Measurements from ENCODE around the gene PLPPR1. TPM values are rescaled to one million over a fixed set of nuclear protein-coding genes. Genes with fewer than 3 reads are reported as not detected.
A peak's percentile ranks its signal among the peaks of the same experiment; 100 is the strongest.

The PLPPR1 gene
- total RNA-seq (2014; rRNA removed; shearing (Covaris generic); ENCODE audit: low replicate concordance) = not detected in 2 replicates

- in situ Hi-C loops (cut with HindIII; ENCODE audit: low pct_unique_long_range_greater_than_20kb, low sequenced_read_pairs) = no loop called here
- peak; percentile 62 for DNase-seq (ENCODE audit: low read depth)
Measured at GRCh38 chr9:101028346-101029314, at the start of gene PLPPR1. PLPPR1 (plus strand) TSS chr9:101028727.

DNA sequence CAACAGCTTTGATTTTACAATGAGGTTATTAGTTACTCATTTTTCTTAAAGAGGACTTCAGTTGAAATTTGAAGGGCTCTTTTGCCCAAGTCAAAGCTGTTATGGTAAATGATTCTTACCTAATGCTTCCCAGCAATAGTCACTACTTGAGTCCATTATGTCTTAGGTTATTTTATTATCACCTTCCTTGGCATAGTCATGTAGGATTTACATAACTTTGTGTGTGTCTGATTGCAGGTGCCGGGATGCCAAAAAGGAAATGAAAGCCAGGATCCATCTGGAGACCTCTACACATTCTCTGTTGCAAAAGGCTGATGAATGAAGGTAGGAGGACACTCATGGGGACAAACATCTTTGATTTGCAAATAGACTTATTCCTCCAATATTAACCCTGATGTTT lies 38.8 kb upstream of the PLPPR1 start:
- in situ Hi-C loops (cut with HindIII; ENCODE audit: low pct_unique_long_range_greater_than_20kb, low sequenced_read_pairs) = no loop called here
- DNase-seq (ENCODE audit: low read depth) = no peak

GRCh38 chr9:100990605-100991381 lies 37.7 kb upstream of the PLPPR1 start:
- DNase-seq (ENCODE audit: low read depth) = no peak
- in situ Hi-C loops (cut with HindIII; ENCODE audit: low pct_unique_long_range_greater_than_20kb, low sequenced_read_pairs) = no loop called here

- no peak for DNase-seq (ENCODE audit: low read depth)
- in situ Hi-C loops (cut with HindIII; ENCODE audit: low pct_unique_long_range_greater_than_20kb, low sequenced_read_pairs) = no loop called here
Measured at GRCh38 chr9:100992632-100993031, 35.9 kb upstream of the PLPPR1 start.

DNA sequence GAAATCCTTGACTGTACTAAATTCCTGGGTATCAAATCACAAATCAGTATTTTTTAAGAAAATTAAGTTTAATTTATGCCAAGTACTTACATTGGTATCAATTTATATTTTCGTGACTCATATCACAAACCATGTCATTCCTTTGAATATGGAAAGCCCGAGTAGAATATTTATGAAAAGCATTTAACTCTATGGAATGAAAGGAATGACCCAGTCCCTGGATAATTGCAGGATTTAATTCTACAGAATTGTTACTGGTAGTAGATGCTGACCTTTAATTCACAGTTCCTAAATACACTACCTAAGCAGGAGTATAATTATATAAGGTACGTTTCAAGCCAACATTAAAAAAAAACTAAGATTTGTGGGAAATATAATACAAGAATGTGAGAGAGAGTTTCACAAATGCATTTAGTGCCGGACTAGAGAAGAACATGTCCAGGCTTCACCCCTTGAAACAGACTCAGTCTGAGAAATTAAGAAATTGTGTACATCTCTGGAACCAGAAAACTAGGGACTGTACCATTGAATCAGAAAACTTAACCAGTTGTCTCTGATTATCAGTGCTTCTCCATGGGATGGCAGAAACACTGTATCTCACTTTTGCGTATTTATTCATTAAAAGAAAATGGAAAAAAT lies 28.5 kb upstream of the PLPPR1 start:
- in situ Hi-C loops (cut with HindIII; ENCODE audit: low pct_unique_long_range_greater_than_20kb, low sequenced_read_pairs) = no loop called here

GRCh38 chr9:101005246-101005645 lies 23.3 kb upstream of the PLPPR1 start:
- DNase-seq (ENCODE audit: low read depth) = no peak
- in situ Hi-C loops (cut with HindIII; ENCODE audit: low pct_unique_long_range_greater_than_20kb, low sequenced_read_pairs) = no loop called here

More for the DNA sequence above, 28.5 kb upstream of the PLPPR1 start:
- DNase-seq (ENCODE audit: low read depth) = no peak

- DNase-seq (ENCODE audit: low read depth) = no peak
- in situ Hi-C loops (cut with HindIII; ENCODE audit: low pct_unique_long_range_greater_than_20kb, low sequenced_read_pairs) = no loop called here
Measured at GRCh38 chr9:101014566-101014965, 14.0 kb upstream of the PLPPR1 start.

GRCh38 chr9:101018467-101018866 lies 10.1 kb upstream of the PLPPR1 start:
- DNase-seq (ENCODE audit: low read depth) = no peak
- in situ Hi-C loops (cut with HindIII; ENCODE audit: low pct_unique_long_range_greater_than_20kb, low sequenced_read_pairs) = no loop called here

- DNase-seq (ENCODE audit: low read depth) = no peak
- in situ Hi-C loops (cut with HindIII; ENCODE audit: low pct_unique_long_range_greater_than_20kb, low sequenced_read_pairs) = no loop called here
Measured at GRCh38 chr9:101022704-101023103, 5.8 kb upstream of the PLPPR1 start.

DNA sequence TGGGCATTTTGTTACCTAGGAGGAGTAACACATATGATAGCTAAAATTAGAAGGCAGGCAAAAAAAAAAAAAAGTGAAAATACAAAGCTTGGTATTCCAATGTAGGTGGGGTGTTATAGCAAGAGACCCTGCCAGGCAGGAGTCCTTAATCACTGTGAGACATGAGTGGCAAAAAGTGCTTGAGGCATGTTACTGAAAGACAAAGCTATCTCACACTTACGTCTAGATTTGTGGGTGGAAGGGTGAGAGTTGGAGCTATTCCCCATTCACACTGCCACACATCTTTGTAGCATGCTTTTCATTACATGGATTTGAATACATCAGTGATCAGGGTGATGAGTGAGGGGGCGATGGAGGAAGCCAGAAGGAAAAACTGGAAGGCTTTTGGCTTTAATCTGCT lies 2.6 kb upstream of the PLPPR1 start:
- no peak for DNase-seq (ENCODE audit: low read depth)
- in situ Hi-C loops (cut with HindIII; ENCODE audit: low pct_unique_long_range_greater_than_20kb, low sequenced_read_pairs) = no loop called here

GRCh38 chr9:101026824-101027223 lies 1.7 kb upstream of the PLPPR1 start:
- DNase-seq (ENCODE audit: low read depth) = no peak
- in situ Hi-C loops (cut with HindIII; ENCODE audit: low pct_unique_long_range_greater_than_20kb, low sequenced_read_pairs) = no loop called here

GRCh38 chr9:101027236-101027635 lies 1.3 kb upstream of the PLPPR1 start:
- no peak for DNase-seq (ENCODE audit: low read depth)
- in situ Hi-C loops (cut with HindIII; ENCODE audit: low pct_unique_long_range_greater_than_20kb, low sequenced_read_pairs) = no loop called here

- DNase-seq (ENCODE audit: low read depth) = peak; percentile 4
- in situ Hi-C loops (cut with HindIII; ENCODE audit: low pct_unique_long_range_greater_than_20kb, low sequenced_read_pairs) = no loop called here
Measured at GRCh38 chr9:101027733-101028345, 688 bp upstream of the PLPPR1 start.

- no peak for DNase-seq (ENCODE audit: low read depth)
- in situ Hi-C loops (cut with HindIII; ENCODE audit: low pct_unique_long_range_greater_than_20kb, low sequenced_read_pairs) = no loop called here
Measured at GRCh38 chr9:101029315-101030085, 973 bp downstream of the PLPPR1 start.

DNA sequence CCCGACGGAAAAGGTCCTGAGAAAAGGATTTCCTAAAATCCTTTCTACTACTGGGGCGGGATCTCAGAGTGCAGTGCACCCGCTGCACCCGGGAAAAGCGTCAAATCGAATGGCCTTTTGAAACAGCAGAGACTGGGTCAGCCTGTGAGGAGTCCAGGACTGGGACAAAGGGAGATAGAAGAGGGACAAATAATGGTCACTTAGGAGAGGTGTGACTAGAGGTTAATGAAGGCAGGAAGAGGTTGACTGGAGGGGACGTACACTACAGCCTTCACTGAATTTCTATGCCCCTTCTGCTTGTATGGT lies 1.5 kb downstream of the PLPPR1 start:
- DNase-seq (ENCODE audit: low read depth) = no peak
- in situ Hi-C loops (cut with HindIII; ENCODE audit: low pct_unique_long_range_greater_than_20kb, low sequenced_read_pairs) = no loop called here

DNA sequence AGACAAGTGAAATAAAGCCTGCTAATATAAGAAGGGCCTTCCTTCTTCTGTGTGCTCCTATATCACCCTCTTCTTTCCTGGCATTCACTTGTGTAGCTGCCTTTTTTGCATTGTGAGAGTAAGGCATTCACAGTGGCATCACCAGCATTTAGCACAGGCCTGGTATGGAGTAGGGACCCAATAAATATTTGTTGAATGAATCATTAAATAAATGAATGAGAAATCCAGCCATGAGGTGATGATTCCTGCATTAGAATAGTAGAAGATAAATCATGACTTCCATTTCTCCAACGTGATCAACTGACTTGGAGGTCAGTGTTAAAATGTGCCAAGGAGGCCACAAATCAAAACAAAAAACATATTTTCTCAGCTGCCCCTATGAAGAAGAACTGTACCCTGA lies 3.9 kb downstream of the PLPPR1 start:
- in situ Hi-C loops (cut with HindIII; ENCODE audit: low pct_unique_long_range_greater_than_20kb, low sequenced_read_pairs) = no loop called here
- peak; percentile 38 for DNase-seq (ENCODE audit: low read depth)

DNA sequence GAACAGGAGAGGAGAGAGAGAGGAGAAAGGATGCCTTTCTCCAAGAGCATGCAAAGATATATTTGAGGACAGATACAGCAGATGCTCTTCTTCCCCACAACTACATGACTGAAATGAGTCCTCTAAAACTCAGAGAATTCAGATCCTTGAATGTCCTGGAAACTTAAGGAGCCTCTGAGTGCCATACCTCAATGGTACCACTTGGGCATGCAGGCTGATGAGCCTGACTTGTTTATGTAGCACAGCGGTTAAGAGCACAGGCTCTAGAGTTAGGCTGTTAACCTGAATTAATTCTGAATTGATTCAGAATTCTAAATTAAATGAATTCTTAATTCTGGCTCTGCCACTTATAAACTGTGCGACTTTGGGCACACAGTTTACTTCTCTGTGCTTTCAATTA lies 5.7 kb downstream of the PLPPR1 start:
- in situ Hi-C loops (cut with HindIII; ENCODE audit: low pct_unique_long_range_greater_than_20kb, low sequenced_read_pairs) = no loop called here
- DNase-seq (ENCODE audit: low read depth) = no peak

GRCh38 chr9:101035098-101035497 lies 6.6 kb downstream of the PLPPR1 start:
- in situ Hi-C loops (cut with HindIII; ENCODE audit: low pct_unique_long_range_greater_than_20kb, low sequenced_read_pairs) = no loop called here
- no peak for DNase-seq (ENCODE audit: low read depth)

Data from Caki2 (cell line).